Measurements from ENCODE around the gene PARP12.

DNA sequence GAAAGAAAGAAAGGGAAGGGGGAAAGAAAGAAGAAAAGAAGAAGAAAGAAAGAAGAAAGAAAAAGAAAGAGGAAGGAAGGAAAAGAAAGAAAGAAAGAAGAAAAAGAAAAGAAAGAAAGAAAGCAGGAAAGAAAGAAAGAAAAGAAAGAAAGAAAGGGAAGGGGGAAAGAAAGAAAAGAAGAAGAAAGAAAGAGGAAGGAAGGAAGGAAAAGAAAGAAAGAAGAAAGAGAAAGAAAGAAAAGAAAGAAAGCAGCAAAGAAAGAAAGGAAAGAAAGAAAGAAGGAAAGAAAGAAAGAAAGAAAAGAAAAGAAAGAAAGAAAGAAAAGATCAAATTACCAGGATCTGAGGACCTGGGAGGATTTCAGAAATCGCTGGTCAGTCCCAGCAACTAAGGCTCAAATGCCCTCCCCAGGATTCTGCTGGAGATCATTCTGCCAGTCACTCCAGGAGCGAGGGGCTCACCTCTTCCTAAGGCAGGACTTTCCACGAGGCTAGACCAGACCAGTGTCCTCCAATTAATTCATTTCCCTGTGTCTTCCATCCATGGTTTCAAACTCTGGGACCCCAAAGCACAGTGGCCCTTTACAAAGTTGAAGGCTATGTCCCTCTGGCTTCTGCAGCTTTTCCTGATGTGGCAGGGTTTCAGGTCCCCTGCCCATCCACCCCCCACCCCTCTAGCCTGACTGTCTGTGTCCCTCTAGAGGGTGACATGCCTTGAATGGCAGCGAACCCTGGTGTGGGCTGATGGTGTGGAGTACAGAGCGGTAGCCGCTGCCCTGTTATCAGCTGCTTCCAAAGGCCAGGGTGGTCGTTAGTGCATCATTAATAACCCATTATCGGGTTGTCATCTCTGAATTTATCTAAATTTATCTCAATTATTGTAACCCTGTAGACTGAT lies 77.9 kb downstream of the PARP12 start:
- TF ChIP-seq ZNF274 (IDR thresholded peaks at IDR 0.05; ENCODE audit: low read depth, low read length) (no peak), SUZ12 (IDR thresholded peaks at IDR 0.05; ENCODE audit: extremely low read depth, insufficient read depth, insufficient read length) (no peak), YY1 (IDR thresholded peaks at IDR 0.05; ENCODE audit: insufficient read depth, insufficient read length) (no peak)
